GM15510 (cell line): ENCODE measurements around the gene RIOK2.

Experiments
- POLR2A ChIP-seq: IDR thresholded peaks from 3 replicates; pipeline ENCODE4 v1.6.1; 2011; ENCODE audit warnings: borderline replicate concordance; ENCODE audit not compliant: insufficient read length; ENCODE audit errors: extremely low read depth

Gene RIOK2

GRCh38 chr5:97111616-97112015, 71.4 kb downstream of the RIOK2 start:
- no peak for TF ChIP-seq POLR2A

GRCh38 chr5:97111004-97111403, 72.0 kb downstream of the RIOK2 start:
- TF ChIP-seq POLR2A = no peak
